ENCODE measurements around the gene KRT15.

DNA sequence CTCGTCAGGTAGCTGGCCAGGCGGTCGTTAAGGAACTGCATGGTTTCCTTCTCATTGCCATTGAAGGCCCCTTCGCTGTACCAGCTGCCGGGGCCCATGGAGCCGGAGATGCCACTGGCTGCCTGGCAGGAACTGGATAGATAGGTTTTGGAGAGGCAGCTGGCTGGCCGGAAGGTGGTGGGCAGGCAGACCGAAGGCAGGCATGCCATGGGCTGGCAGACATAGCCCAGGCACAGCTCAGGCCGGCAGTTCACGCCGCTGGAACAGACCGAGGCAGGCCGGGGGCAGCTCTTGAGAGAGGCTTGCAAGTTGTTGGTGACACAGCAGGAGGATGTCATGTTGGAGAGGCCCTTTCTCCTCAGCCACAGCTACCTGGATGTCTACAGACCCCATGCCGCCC, 51.7 kb downstream of the KRT15 start, which contains the start of gene KRT32:
- TF ChIP-seq CREM (IDR thresholded peaks at IDR 0.05; ENCODE audit: low read depth) = no peak
- no peak for TF ChIP-seq JUND (IDR thresholded peaks at IDR 0.05; ENCODE audit: low read depth, low read length)
- no peak for TF ChIP-seq ZBTB33 (IDR thresholded peaks at IDR 0.05)
- TF ChIP-seq SPI1 (IDR thresholded peaks at IDR 0.05; ENCODE audit: borderline replicate concordance, insufficient read depth, low read depth, low read length) = no peak
- no peak for TF ChIP-seq MYC (IDR thresholded peaks at IDR 0.05; ENCODE audit: insufficient read depth, insufficient read length, insufficient replicate concordance, low read length, severe bottlenecking)
- no peak for TF ChIP-seq BRCA1 (IDR thresholded peaks at IDR 0.05; ENCODE audit: low read depth, low read length)

All from GM12878 (cell line).